Adrenal gland (tissue), 12 donors: ENCODE measurements around the gene G2E3. TPM values are rescaled to one million over a fixed set of nuclear protein-coding genes. Genes with fewer than 3 reads are reported as not detected.

Experiments
- DNase-seq, 7 donors: peaks; one replicate each; pipeline ENCODE4 v3.0.0-alpha.2; 2019 to 2020
- H3K27ac ChIP-seq, 5 donors: fragments of 200-600 bp; sonication (generic) in 4 of 5; 1 replicate in 3 of 5; 2 replicates in 2 of 5; pipeline versions ENCODE4 v1.5.1 to v1.8.0; 2016 to 2020; ENCODE audit warnings: mild to moderate bottlenecking in 1 of 5
- H3K27me3 ChIP-seq: fragments of 200-600 bp; 2 replicates; pipeline ENCODE4 v1.8.0; 2021
- H3K36me3 ChIP-seq, 2 donors: fragments of 200-600 bp; replicated peaks in 1 of 2; 1 replicate in 1 of 2; 2 replicates in 1 of 2; pipeline versions ENCODE4 v1.5.1 to v1.8.0; 2018 to 2022
- H3K4me1 ChIP-seq, 2 donors: fragments of 200-600 bp; replicated peaks in 1 of 2; 1 replicate in 1 of 2; 2 replicates in 1 of 2; pipeline versions ENCODE4 v1.5.1 to v1.8.0; 2018 to 2021
- H3K4me3 ChIP-seq, 4 donors: fragments of 200-600 bp; sonication (generic) in 3 of 4; one replicate each; pipeline ENCODE4 v1.5.1; 2016 to 2018
- H3K9me3 ChIP-seq, 3 donors: fragments of 200-600 bp; sonication (generic) in 1 of 3; replicated peaks in 1 of 3; 1 replicate in 2 of 3; 2 replicates in 1 of 3; pipeline versions ENCODE4 v1.5.1 to v1.8.0; 2016 to 2021
- CTCF ChIP-seq, 6 experiments: fragments of 450-650 bp in 4 of 6; fragments of 200-600 bp in 2 of 6; sonication (generic) in 1 of 6; IDR thresholded peaks; 1 replicate in 5 of 6; 2 replicates in 1 of 6; pipeline versions ENCODE4 v1.5.1 to v1.8.0; 2016 to 2021; ENCODE audit warnings: antibody characterized with exemption in 6 of 6, mild to moderate bottlenecking in 2 of 6, moderate library complexity in 1 of 6
- POLR2A ChIP-seq, 2 donors: fragments of 450-650 bp; IDR thresholded peaks; one replicate each; pipeline ENCODE4 v1.6.1; 2017; ENCODE audit warnings: antibody characterized with exemption in 2 of 2, mild to moderate bottlenecking in 2 of 2, moderate library complexity in 1 of 2
- whole genome bisulfite sequencing, 4 donors: extraction: QIAGEN DNeasy Blood & Tissue Kit in 2 of 4; methylation state at CpG; one replicate each; pipeline versions ENCODE4 v1.1.5 to v1.1.7; 2013 to 2017; 5-methylcytosine and 5-hydroxymethylcytosine counted together
- intact Hi-C, 2 donors: fragments of 100-400 bp; cut with DNase I; formaldehyde crosslinking; loops; one replicate each; pipeline versions ENCODE4 v1.14.1 to v1.15.0; 2022 to 2023
- polyA plus RNA-seq, 3 donors: library from polyadenylated mRNA; stranded (reverse); fragments of 200-250 nt in 2 of 3; fragments of 350-450 nt in 1 of 3; fragmentation: Illumina TruSeq in 1 of 3; extraction: RNeasy Lipid Tissue Mini Kit (QIAGEN cat#74804) in 1 of 3; gene quantifications; one replicate each; pipeline ENCODE4 v1.2.3, GENCODE V29; 2013 to 2014
- total RNA-seq, 9 donors: library from RNA; depleted of rRNA in 4 of 9; stranded (reverse); fragments of >200 nt in 4 of 9; fragments of 120-200 nt in 1 of 9; fragmentation: NEBNext Ultra II Directional in 1 of 9; extraction: Animal tissue kit (Norgen Biotek cat#: 25700) in 1 of 9; gene quantifications; one replicate each; pipeline versions ENCODE4 v1.1.0 to v1.2.4, GENCODE V29; 2013 to 2023
- donor health status: healthy with polysubstance abuse.
- donor health status: Bipolar disorder and iron deficiency.
- donor health status: DM: yes; HTN: yes; CAD: no.
- donor health status: DM: no; HTN: no; CAD: no.
- donor health status: DM: no; HTN: no; CAD: no.
- donor health status: DM: yes; HTN: yes; CAD: no.

The G2E3 gene
- total and polyA plus RNA-seq, 12 donors, result 2.4 to 18.4 (median 9.7) TPM

GRCh38 chr14:30614155-30614554, 55.2 kb downstream of the G2E3 start:
- TF ChIP-seq CTCF (IDR thresholded peaks at IDR 0.05) (no peak), POLR2A (IDR thresholded peaks at IDR 0.05) (no peak)
- H3K27me3 ChIP-seq, result no peaks in the 10 kb centered on the region
- H3K36me3 ChIP-seq, result peaks cover 0 to 6% of the 10 kb centered on the region in 2 donors
- no peaks in the 10 kb centered on the region for H3K9me3 ChIP-seq
- intact Hi-C loops, result no loop called here
- no peak overlapping the region for H3K4me3 ChIP-seq
- DNase-seq, result no peak
- no peak overlapping the region for H3K27ac ChIP-seq
- no peaks in the 10 kb centered on the region for H3K4me1 ChIP-seq
- WGBS, 4 donors, result 95 to 100% (median 99%) methylated on average over 2 of the region's 2 CpGs

GRCh38 chr14:30620178-30620577, 61.2 kb downstream of the G2E3 start:
- peaks cover 15 to 24% of the 10 kb centered on the region in 2 donors for H3K4me1 ChIP-seq
- TF ChIP-seq POLR2A (IDR thresholded peaks at IDR 0.05) (no peak), CTCF (IDR thresholded peaks at IDR 0.05) (no peak)
- no peak overlapping the region for H3K4me3 ChIP-seq
- no peaks in the 10 kb centered on the region for H3K27me3 ChIP-seq
- intact Hi-C loops, result no loop called here
- no peak for DNase-seq
- H3K36me3 ChIP-seq, result peaks cover 0 to 6% of the 10 kb centered on the region in 2 donors
- WGBS, 4 donors, result 28 to 38% (median 33%) methylated on average over 1 of the region's 1 CpG
- H3K27ac ChIP-seq, result no peak overlapping the region
- no peaks in the 10 kb centered on the region for H3K9me3 ChIP-seq

- peak in 5 of 7 donors; percentile 25 to 54 (median 31) for DNase-seq
- peak overlapping the region; percentile 40 to 96 (median 83) for H3K27ac ChIP-seq
- H3K4me1 ChIP-seq, result peaks cover 15 to 36% of the 10 kb centered on the region in 2 donors
- TF ChIP-seq CTCF (IDR thresholded peaks at IDR 0.05), result no peak
- TF ChIP-seq POLR2A (IDR thresholded peaks at IDR 0.05), result no peak
- peaks cover 0 to 2% of the 10 kb centered on the region in 2 donors for H3K36me3 ChIP-seq
- intact Hi-C loops, result no loop called here
- H3K9me3 ChIP-seq, result no peaks in the 10 kb centered on the region
- WGBS, 4 donors, result 4 to 13% (median 6%) methylated on average over 17 of the region's 17 CpGs
- no peaks in the 10 kb centered on the region for H3K27me3 ChIP-seq
- H3K4me3 ChIP-seq, result peak overlapping the region; percentile 7 to 76 (median 64)
Observed at GRCh38 chr14:30621354-30621939, 62.5 kb downstream of the G2E3 start.

- Histone ChIP-seq H3K27ac (peak within 1 kb of the TSS; percentile 40 to 96 (median 83)), H3K4me3 (peak within 1 kb of the TSS; percentile 7 to 76 (median 70)), H3K4me1 (peaks cover 15 to 38% of the 10 kb centered on the region in 2 donors), H3K27me3 (no peaks in the 10 kb centered on the region), H3K36me3 (no peaks in the 10 kb centered on the region), H3K9me3 (no peaks in the 10 kb centered on the region)
- intact Hi-C loops, result no loop called here
- peak; percentile 92 to 97 for TF ChIP-seq POLR2A (IDR thresholded peaks at IDR 0.05)
- TF ChIP-seq CTCF (IDR thresholded peaks at IDR 0.05), result no peak
- 0 to 1% (median 0%) methylated on average over 19 to 35 of the region's 35 CpGs for WGBS, 4 donors
- DNase-seq, result peak; percentile 91 to 96 (median 93)
Observed at GRCh38 chr14:30621940-30622830, 63.2 kb downstream of the G2E3 start, which contains the start of gene SCFD1. Gene SCFD1 (plus strand): TSS chr14:30622319. CDS start chr14:30622339, 20 bp downstream.
